ENCODE measurements around the gene IFI27.

Gene IFI27

DNA sequence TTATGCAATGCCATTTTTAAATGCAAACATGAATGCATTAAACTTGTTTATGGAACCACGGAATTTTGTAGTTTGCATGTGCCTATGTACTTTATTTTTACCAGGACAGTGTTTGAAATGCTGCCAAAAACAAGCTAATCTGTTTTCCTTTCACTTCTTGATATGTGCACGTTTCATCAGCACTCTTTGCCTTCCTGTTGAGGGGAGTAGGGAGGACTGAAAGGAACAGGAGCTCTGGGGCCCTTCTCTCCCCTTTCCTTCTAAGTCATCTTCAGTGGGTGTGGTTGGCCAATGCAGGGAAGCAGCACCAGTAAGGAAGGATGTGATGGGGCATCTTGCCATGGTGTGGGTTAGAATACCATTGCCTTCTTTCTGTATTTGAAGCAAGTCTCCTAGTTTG lies 51.4 kb downstream of the IFI27 start (continued):
- TF ChIP-seq, protein P1, sequence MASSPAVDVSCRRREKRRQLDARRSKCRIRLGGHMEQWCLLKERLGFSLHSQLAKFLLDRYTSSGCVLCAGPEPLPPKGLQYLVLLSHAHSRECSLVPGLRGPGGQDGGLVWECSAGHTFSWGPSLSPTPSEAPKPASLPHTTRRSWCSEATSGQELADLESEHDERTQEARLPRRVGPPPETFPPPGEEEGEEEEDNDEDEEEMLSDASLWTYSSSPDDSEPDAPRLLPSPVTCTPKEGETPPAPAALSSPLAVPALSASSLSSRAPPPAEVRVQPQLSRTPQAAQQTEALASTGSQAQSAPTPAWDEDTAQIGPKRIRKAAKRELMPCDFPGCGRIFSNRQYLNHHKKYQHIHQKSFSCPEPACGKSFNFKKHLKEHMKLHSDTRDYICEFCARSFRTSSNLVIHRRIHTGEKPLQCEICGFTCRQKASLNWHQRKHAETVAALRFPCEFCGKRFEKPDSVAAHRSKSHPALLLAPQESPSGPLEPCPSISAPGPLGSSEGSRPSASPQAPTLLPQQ (tag by site-specific recombination; IDR thresholded peaks at IDR 0.05) = no peak
- no peak for TF ChIP-seq ZNF776 (tag by site-specific recombination; IDR thresholded peaks at IDR 0.05; ENCODE audit: borderline replicate concordance)
- TF ChIP-seq, protein P2, sequence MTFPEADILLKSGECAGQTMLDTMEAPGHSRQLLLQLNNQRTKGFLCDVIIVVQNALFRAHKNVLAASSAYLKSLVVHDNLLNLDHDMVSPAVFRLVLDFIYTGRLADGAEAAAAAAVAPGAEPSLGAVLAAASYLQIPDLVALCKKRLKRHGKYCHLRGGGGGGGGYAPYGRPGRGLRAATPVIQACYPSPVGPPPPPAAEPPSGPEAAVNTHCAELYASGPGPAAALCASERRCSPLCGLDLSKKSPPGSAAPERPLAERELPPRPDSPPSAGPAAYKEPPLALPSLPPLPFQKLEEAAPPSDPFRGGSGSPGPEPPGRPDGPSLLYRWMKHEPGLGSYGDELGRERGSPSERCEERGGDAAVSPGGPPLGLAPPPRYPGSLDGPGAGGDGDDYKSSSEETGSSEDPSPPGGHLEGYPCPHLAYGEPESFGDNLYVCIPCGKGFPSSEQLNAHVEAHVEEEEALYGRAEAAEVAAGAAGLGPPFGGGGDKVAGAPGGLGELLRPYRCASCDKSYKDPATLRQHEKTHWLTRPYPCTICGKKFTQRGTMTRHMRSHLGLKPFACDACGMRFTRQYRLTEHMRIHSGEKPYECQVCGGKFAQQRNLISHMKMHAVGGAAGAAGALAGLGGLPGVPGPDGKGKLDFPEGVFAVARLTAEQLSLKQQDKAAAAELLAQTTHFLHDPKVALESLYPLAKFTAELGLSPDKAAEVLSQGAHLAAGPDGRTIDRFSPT (tag by site-specific recombination; IDR thresholded peaks at IDR 0.05) = no peak
- no peak for TF ChIP-seq ZNF292 (tag by site-specific recombination; IDR thresholded peaks at IDR 0.05; ENCODE audit: borderline replicate concordance, low read depth)
- no peak for TF ChIP-seq ZNF248 (tag by site-specific recombination; IDR thresholded peaks at IDR 0.05)
- no peak for TF ChIP-seq ZXDB (tag by site-specific recombination; IDR thresholded peaks at IDR 0.05)

DNA sequence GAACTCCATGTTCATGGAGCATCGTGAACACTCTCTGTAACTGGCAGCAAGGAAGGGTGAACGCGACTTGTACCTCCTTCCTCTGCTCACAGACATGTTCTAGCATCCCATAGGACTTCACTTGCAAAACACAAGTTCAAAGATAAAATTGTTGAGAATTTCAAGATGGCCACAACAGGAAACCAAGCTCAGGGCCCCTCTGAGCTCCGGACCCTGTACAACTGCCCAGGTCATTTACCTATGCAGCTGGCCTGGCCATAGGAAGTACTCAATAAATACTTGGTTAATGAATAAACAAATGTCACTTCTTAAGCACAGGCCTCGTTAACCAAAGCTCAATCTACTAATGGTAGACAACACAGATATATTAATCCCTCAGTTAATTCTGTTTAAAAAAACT lies 51.9 kb downstream of the IFI27 start:
- no peaks in the 10 kb centered on the region for H3K9me3 ChIP-seq (ENCODE audit: control insufficient read depth, insufficient read depth, low read depth, low read length)
- no peaks in the 10 kb centered on the region; the same call in 1 of the 2 replicates for H3K4me1 ChIP-seq (ENCODE audit: control insufficient read depth, insufficient read depth, low read length)
- no peak overlapping the region for H3K27ac ChIP-seq (ENCODE audit: extremely low read depth, low read depth, low read length)
- no peak overlapping the region for H3K4me3 ChIP-seq (ENCODE audit: low read depth, low read length)
- POLR2A ChIA-PET = no interaction called here
- no peaks in the 10 kb centered on the region for H3K36me3 ChIP-seq (ENCODE audit: control insufficient read depth in 2 of 2, insufficient read depth in 1 of 2, low read length in 2 of 2)
- CTCF ChIA-PET = interaction anchor here (1.1 to 2.7 kb wide), 3 partner anchors 26 to 126 kb away, joined by 5 to 13 read pairs (median 7); no protein-coding TSS in a partner anchor
- TF ChIP-seq, protein P3, sequence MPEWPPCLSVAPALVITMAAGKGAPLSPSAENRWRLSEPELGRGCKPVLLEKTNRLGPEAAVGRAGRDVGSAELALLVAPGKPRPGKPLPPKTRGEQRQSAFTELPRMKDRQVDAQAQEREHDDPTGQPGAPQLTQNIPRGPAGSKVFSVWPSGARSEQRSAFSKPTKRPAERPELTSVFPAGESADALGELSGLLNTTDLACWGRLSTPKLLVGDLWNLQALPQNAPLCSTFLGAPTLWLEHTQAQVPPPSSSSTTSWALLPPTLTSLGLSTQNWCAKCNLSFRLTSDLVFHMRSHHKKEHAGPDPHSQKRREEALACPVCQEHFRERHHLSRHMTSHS (tag by site-specific recombination; IDR thresholded peaks at IDR 0.05) = no peak

DNA sequence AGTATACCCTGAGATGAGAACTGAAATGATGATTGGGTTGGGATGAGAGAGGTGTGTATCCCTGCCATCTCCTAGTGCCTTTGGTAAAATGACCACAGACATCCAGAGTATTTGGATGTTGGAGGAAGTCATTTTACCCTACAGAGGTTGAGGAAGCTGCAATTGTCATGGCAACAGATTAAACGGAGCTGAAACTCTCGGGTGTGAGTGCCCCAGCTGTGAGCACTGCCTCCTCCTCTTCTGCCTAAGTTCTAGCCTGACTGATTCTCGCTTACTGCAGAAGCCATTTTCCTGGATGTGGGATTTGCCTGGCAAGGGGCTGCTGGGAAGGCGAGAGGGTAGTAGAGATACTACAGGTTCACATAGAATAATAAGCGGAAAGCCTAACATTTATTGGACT lies 53.3 kb downstream of the IFI27 start:
- Histone ChIP-seq H3K4me1 (ENCODE audit: control insufficient read depth, insufficient read depth, low read length) (no peaks in the 10 kb centered on the region; the same call in 1 of the 2 replicates), H3K9me3 (ENCODE audit: control insufficient read depth, insufficient read depth, low read depth, low read length) (no peaks in the 10 kb centered on the region), H3K4me3 (ENCODE audit: low read depth, low read length) (no peak overlapping the region), H3K27ac (ENCODE audit: extremely low read depth, low read depth, low read length) (no peak overlapping the region), H3K36me3 (ENCODE audit: control insufficient read depth in 2 of 2, insufficient read depth in 1 of 2, low read length in 2 of 2) (no peaks in the 10 kb centered on the region)
- POLR2A ChIA-PET = no interaction called here
- TF ChIP-seq, protein P4, sequence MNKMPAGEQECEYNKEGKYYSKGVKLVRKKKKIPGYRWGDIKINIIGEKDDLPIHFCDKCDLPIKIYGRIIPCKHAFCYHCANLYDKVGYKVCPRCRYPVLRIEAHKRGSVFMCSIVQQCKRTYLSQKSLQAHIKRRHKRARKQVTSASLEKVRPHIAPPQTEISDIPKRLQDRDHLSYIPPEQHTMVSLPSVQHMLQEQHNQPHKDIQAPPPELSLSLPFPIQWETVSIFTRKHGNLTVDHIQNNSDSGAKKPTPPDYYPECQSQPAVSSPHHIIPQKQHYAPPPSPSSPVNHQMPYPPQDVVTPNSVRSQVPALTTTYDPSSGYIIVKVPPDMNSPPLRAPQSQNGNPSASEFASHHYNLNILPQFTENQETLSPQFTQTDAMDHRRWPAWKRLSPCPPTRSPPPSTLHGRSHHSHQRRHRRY (tag by site-specific recombination; IDR thresholded peaks at IDR 0.05) = no peak
- TF ChIP-seq ZBTB17 (tag by site-specific recombination; IDR thresholded peaks at IDR 0.05) = no peak
- TF ChIP-seq ZNF248 (tag by site-specific recombination; IDR thresholded peaks at IDR 0.05) = no peak
- TF ChIP-seq ZNF623 (tag by site-specific recombination; IDR thresholded peaks at IDR 0.05) = no peak
- TF ChIP-seq ZNF654 (tag by site-specific recombination; IDR thresholded peaks at IDR 0.05; ENCODE audit: low read depth) = no peak
- TF ChIP-seq WT1 (tag by site-specific recombination; IDR thresholded peaks at IDR 0.05) = no peak
- CTCF ChIA-PET = interaction anchor here (1.0 to 1.4 kb wide), 2 partner anchors 27 to 127 kb away, joined by 5 read pairs; no protein-coding TSS in a partner anchor

DNA sequence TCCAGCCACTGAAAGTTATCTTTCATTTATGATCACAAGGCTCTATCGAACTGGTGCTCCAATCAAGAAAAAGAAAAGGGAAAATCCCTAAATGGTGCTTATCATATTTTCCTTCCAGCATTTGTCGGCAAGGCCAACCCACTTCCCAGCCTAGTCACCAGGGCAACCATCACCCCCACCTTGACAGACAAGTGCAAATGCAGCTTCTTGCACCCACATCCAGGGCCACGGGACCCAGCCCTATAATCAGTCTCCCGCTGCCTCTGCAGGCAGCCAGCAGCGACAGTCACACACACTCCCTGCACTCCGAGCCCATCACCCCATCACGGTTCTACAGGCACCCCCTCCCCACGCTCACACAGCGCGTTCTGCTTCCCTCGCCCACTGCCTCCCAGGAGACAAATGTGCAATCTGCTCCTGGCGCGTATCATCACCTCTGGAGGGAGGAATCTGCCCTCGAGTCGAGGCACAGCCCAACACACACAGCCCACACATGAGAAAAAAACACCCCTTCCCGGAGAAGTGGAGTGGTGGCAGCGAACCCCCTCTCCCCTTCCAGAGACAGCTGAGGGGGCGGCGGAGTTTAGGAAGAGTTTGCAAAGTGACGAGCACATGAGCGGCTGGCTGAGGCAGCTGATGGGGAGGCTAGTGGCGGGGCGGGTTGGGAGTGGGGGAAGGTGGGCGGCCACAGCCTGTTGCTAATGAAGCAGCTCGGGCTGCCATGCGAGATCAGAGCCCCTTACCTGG lies 54.3 kb downstream of the IFI27 start:
- CTCF ChIA-PET = interaction anchor here (0.6 to 1.0 kb wide), 2 partner anchors 28 to 1582 kb away, joined by 5 to 8 read pairs; no protein-coding TSS in a partner anchor

More for the DNA sequence above, 54.3 kb downstream of the IFI27 start:
- no peaks in the 10 kb centered on the region; the same call in 1 of the 2 replicates for H3K4me1 ChIP-seq (ENCODE audit: control insufficient read depth, insufficient read depth, low read length)
- no peak for TF ChIP-seq ZNF174 (tag by site-specific recombination; IDR thresholded peaks at IDR 0.05)
- TF ChIP-seq EGR2 (tag by site-specific recombination; IDR thresholded peaks at IDR 0.05; ENCODE audit: low read depth) = peak; percentile 98
- peak; percentile 97 for TF ChIP-seq ZFHX2 (tag by site-specific recombination; conservative IDR thresholded peaks at IDR 0.05)
- no peak for TF ChIP-seq ZNF23 (tag by site-specific recombination; IDR thresholded peaks at IDR 0.05; ENCODE audit: borderline replicate concordance)
- H3K9me3 ChIP-seq (ENCODE audit: control insufficient read depth, insufficient read depth, low read depth, low read length) = no peaks in the 10 kb centered on the region
- no peak overlapping the region for H3K27ac ChIP-seq (ENCODE audit: extremely low read depth, low read depth, low read length)
- POLR2A ChIA-PET = no interaction called here
- no peak overlapping the region for H3K4me3 ChIP-seq (ENCODE audit: low read depth, low read length)
- H3K36me3 ChIP-seq (ENCODE audit: control insufficient read depth in 2 of 2, insufficient read depth in 1 of 2, low read length in 2 of 2) = no peaks in the 10 kb centered on the region

All from HEK293 (cell line).